ENCODE data around the gene TFDP1. TPM values are rescaled to one million over a fixed set of nuclear protein-coding genes. Genes with fewer than 3 reads are reported as not detected.
"Not testable (repeated sequence)": the region's sequence is repeated elsewhere in the genome, so short reads cannot be mapped to it uniquely, and the experiment has no call there.

TFDP1 gene
- polyA plus RNA-seq, 1 donor = 45.7 TPM

DNA sequence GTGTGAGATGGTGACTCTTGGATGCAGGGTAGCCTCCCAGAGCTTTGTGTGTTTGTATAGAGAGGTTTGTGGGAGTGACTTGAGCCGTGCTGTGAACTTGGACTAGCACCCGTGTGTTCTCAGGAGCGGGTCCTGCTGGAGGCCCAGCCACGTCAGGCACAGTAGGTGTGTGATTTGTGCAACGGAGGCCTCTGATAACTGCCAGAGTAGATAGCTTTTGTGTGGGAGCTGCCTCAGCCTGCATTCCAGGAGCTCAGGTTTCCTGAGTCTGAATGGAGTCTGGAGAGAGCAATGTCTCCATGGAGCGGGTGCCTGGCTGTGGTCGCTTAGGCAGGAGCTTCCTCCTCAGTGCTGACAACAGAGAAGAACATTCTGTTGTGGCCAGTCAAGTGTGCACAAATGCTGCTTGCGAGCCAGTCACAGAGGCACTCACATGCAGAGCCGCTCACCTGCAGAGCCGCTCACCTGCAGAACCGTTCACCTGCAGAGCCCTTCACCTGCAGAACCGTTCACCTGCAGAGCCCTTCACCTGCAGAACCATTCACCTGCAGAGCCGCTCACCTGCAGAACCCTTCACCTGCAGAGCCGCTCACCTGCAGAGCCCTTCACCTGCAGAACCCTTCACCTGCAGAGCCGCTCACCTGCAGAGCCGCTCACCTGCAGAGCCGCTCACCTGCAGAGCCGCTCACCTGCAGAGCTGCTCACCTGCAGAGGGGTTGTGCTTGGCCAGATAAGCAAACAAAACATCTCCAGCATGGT, 32.6 kb downstream of the TFDP1 start:
- DNase-seq (ENCODE audit: low read depth) = no peak

DNA sequence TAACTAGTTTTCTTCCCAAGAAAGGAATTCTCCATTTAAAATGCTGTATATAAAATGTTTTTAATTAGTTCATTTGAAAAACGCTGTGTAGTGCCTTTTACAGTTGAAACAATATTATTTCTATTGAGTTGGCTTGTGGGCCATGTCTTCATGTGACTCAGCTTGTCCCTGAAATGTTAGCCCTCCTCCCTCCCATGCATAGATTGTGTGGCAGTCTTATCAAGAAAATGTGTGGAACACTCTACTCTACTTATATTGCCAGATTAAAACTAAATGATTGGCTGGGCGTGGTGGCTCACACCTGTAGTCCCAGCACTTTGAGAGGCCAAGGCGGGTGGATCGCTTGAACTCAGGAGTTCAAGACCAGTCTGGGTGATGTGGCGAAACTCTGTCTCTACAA, 33.4 kb downstream of the TFDP1 start:
- no peak for DNase-seq (ENCODE audit: low read depth)

DNA sequence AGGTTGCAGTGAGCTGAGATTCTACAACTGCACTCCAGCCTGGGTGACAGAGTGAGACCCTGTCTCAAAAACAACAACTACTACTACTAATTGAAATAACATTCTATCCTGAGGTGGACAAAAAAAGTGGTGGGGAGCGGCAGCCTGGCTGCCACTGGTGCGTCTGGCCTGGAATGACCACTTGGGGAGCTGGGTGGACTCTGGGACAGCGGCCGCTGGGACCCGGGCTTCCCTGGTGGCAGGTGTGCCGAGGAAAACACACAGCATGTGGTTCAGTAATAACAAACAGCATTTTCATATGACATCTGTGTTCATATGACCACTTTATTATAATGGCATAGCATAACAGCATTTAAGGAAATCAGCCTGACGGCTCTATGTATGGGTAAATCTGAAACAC, 33.9 kb downstream of the TFDP1 start:
- no peak for DNase-seq (ENCODE audit: low read depth)

DNA sequence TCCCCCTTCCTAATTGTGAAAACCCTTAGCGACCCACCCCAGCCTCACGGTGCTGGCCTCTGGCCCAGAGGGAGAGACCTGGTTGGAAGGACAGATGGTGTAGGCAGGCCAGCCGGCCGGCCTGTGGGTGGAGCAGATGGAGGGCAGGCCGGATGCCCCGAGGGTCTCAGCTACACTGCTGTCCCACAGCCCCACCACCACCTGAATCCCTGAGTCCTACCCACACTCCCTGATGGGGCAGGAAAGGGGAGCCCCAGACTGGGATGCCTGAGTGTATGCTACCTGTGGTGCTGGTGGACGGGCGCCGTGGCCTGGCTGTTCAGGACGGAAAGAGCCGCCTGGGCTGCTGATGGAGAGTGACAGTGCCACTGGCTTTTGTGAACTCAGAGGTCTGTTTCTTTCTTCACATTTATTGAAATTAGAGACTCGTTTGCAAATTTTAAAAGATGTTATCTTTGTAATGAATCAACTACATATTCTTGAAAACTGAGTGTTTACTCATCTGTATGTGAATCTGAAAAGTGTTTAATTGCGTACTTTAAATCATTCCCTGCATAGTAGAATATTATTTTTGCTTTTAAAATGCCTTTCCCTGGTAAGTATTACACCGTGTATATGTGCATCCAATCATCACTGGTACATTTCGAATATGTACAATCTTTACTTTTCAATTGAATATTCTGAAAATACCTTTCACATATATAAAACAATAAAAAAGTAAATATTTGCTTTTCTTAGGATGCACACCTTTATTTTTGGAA, 35.7 kb downstream of the TFDP1 start:
- no peak for DNase-seq (ENCODE audit: low read depth)

DNA sequence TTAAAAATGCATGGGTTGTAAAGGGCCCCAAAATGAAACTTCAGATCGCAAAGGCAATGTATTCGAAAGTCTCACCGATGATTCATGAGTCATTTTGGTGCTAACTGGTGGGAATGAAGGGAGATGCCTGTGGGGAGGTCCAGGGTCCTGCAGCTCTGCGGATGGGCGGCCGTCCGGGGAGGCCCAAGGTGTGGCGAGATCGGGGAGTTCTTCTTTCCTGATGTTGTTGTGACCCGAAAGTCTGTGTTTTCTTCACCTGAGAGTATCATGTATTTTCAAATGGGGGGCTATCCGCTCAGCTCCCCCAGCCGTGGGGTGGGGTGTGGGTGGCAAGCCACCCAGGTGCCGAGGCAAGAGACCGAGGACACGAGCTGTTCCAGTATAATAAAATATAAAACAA, 36.5 kb downstream of the TFDP1 start:
- DNase-seq (ENCODE audit: low read depth) = no peak

DNA sequence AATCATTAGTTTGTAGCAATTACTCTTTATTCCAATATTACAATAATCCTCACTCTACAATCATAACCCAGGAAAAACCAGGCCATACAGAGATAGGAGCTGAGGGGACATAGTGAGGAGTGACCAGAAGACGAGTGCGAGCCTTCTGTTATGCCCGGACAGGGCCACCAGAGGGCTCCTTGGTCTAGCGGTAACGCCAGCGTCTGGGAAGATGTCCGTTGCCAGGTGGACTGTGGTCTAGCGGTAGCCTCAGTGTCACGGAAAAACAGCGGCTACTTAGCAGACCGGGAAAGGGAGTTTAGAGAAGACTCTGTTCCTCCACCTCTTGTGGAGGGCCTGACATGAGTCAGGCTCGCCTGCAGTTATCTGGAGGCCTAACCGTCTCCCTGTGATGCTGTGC, 36.9 kb downstream of the TFDP1 start:
- DNase-seq (ENCODE audit: low read depth) = not testable (repeated sequence)

DNA sequence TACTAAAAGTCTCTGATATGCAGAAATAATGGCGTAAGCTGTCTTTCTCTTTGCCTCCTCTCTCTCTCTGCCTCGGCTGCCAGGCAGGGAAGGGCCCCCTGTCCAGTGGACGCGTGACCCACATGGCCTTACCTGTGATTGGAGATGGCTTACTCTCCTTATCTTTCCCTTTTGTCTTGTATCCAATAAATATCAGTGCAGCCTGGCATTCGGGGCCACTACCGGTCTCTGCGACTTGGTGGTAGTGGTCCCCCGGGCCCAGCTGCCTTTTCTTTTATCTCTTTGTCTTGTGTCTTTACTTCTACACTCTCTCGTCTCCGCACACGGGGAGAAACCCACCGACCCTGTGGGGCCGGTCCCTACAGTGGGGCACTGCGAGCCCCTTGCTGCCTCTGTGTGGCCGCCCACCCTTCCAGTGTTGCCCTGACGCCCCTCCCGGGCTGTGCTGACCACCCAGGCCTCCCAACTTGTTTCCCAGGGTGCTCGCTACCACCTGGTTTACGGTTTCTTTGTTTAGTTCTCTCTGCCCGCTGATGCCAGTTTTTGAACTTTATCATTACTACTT, 37.5 kb downstream of the TFDP1 start:
- not testable (repeated sequence) for DNase-seq (ENCODE audit: low read depth)

DNA sequence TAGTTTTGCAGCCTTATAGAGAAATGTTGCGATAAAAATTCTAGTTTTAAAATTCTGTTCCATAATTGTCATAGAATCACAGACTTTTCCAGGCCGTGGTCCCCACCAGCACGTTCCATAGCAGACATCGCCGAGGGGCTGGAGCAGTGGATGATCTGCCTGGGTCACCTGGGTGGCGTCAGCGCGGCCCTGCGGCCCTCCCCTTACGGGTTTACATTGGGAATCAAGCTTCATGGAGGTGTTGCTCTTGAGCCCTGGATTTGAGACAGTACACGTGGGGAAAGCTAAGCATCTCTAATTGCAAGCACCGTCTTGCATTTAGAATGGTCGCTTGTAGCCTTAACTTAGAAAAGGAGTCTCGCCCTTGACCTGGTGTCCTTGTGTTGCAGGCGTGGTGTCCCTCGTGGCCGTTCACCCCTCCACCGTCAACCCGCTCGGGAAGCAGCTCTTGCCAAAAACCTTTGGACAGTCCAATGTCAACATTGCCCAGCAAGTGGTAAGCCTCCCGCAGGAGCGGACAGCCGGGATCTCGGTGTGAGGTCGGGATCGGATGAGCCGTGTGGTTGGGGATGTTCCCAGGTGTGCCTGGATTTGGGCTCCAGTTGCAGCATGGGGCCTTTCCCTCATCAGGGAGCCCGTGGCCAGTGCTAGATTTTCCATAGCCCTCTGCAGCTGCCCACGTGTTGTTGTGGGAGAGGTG, 38.4 kb downstream of the TFDP1 start:
- DNase-seq (ENCODE audit: low read depth) = no peak

DNA sequence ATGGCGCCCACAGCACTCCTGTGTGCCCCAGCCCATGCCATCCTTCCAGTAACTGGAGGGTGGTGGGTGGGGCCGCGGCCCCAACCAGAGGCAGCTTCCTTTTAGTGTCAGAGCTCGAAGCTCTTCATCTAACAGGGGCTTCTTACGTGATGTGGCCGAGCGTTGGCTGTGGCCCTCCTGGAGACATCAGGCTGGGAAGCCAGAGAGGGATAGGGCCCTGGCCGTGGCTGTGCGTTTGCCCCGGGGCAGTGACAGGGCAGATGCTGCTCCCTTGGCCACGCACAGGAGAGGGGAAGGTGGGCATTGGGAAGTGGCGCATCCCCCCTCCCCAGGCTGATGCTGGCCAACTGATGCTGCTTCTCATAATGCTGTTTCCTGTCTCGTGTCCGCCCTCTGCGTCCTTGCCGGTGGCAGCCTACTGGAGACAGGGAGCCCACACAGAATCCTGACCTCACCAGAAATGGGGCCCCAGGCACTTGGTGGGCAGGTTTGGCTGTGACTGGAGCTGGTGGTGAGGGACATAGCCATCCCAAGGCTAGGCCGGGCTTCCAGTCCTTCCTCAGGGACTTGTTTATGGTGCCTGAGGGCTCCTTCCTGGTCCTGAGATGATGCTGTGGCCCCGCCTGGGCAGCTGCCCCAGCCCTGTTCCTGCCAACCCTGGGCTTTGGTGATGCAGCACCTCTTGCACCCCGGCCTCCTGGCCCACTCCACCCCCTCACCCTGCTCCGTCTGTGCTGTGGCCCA, 39.1 kb downstream of the TFDP1 start:
- DNase-seq (ENCODE audit: low read depth) = no peak

DNA sequence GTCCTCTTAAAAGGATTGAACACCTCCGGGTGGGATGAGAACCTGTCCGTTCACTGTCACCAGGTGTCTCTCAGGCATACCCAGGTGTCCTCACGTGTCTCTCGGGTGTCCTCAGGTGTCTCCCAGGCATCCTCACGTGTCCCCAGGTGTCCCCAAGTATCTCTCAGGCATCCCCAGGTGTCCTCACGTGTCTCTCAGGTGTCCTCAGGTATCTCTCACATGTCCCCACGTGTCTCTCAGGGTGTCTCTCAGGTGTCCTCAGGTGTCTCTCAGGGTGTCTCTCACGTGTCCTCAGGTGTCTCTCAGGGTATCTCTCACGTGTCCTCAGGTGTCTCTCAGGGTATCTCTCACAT, 39.7 kb downstream of the TFDP1 start:
- DNase-seq (ENCODE audit: low read depth) = no peak

DNA sequence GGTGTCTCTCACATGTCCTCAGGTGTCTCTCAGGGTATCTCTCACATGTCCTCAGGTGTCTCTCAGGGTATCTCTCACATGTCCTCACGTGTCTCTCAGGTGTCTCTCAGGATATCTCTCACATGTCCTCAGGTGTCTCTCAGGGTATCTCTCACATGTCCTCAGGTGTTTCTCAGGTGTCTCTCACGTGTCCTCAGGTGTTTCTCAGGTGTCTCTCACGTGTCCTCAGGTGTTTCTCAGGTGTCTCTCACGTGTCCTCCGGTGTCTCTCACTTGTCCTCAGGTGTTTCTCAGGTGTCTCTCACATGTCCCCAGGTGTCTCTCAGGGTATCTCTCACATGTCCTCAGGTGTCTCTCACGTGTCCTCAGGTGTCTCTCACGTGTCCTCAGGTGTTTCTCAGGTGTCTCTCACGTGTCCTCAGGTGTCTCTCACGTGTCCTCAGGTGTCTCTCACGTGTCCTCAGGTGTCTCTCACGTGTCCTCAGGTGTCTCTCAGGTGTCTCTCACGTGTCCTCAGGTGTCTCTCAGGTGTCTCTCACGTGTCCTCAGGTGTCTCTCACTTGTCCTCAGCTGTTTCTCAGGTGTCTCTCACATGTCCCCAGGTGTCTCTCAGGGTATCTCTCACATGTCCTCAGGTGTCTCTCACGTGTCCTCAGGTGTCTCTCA, 40.2 kb downstream of the TFDP1 start:
- not testable (repeated sequence) for DNase-seq (ENCODE audit: low read depth)

DNA sequence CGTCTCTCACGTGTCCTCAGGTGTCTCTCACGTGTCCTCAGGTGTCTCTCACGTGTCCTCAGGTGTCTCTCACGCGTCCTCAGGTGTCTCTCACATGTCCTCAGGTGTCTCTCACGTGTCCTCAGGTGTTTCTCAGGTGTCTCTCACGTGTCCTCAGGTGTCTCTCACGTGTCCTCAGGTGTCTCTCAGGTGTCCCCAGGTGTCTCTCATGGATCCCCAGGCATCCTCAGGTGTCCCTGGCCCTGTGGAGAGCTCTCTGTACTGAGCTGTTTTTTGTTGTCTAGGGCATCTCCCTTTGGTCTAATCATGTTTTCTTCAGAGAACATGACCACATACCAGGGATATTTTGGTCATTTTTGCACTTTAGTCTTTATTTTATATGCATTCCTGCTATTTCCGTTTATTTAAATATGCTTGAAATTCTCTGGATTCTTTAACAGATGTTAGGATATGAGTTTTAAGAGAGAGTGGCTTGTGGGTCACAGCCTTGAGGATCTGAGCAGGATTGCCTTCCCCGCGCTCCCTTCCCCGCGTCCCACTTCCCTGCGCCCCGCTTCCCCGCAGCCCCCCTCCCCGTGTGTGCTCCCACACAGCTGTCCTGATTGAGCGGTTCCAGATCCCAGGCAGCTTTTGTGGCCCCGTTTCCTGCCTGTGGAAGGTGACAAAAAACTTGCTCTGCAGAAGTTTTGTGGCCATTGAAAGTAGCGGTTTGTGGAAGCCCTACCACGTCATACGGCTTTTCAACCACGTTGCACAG, 41.6 kb downstream of the TFDP1 start:
- DNase-seq (ENCODE audit: low read depth) = no peak

DNA sequence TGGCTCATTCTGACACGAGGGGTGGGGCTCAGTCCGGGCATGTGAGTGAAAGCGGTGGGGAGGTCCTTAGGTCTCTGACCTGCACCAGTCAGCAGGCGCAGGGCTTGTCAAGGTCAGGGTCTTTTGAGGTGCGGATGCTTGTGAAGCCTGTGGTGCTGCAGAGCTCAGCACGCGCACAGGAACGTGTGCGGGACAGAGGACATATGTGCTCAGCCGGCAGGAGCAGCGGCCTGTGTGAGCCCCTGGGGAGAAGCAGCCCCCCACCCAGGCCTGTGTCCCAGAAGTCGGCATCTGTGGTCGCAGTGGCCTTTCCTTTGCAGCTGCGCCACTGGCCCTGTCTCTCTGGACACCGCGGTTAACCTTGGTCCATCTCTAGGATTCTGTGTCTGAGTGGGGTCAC, 42.6 kb downstream of the TFDP1 start:
- no peak for DNase-seq (ENCODE audit: low read depth)

DNA sequence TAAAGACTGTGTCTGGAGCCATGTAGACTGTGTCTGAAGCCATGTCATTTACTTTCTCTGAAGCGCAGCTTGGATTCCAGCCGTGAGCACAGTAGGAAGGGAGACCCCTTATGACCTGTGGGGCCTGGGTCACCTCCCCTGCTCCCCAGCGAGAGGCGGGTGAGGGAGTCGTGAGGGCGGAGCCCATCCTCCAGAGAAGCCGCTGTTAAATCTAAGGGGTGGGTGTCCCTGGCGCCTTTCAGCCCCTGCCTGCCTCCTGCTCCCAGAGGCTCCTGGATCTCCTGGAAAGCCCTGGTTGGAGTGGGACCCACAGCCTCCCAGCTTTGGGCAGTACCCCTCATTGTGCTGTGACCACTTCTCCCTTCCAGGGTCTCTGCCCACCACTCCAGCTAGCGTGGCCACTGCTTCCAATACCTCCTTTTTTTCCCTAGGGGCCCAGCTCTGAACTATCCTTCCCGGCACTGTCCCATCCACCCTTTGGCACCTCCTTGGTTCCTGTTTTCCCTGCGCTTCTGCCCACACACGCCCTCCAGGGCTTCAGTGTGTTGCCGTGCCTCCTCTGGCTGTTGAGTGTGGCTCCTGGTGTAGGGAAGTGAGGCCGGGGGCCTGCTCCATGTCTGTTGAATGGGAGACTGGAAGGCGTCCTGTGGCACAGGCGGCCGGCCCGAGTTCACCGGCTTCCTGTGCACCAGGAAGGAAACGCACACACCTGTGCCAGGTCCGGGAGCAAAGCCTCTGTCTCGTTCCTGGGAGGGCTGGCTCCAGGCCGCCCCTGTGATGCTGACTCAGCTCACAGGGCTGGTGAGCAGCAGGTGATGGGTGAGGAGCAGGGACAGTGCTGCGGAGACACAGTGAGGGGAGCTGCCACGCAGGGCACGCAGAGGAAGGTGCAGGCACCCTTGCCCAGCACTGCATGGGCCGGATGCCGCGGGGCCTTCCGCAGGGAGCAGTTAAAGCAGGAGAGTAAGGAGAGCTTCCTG, 44.0 kb downstream of the TFDP1 start:
- no peak for DNase-seq (ENCODE audit: low read depth)

DNA sequence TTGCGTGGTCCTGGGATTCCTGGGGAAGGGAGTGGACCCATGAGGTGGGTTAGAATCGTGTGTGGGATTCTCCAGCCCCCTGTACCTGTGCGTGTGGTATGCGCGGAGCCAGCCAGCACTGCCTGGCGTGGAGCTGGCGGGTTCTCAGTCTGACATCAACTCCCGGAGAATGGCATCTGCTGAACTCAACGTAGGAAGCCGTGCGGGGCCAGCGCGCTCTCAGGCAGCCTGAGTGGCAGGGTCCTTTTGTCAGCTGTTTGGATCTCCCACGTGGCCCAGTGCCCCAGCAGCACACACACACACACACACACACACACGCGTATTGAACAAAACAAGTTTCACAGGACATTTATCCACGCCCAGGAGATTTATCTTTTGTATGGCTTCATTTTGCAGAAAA, 45.3 kb downstream of the TFDP1 start:
- DNase-seq (ENCODE audit: low read depth) = no peak

DNA sequence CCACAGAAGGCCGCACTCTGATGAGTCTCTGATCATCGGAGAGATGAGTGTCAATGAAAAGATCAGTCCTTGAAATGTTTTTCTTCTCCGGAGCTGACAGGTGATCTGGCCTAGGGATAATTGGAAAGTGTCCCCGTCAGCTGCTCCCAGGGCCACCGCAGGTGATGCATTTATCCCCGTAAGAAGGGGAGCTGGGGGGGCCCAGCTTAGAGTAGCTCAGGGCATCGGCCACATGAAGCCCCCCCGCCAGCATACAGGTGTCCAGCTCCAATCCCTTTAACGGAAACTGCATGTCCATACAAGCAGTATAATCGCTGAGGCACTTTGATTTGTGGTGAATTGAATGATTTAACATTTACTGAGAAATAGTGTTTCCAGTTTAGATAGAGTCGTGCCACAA, 45.7 kb downstream of the TFDP1 start:
- DNase-seq (ENCODE audit: low read depth) = no peak

DNA sequence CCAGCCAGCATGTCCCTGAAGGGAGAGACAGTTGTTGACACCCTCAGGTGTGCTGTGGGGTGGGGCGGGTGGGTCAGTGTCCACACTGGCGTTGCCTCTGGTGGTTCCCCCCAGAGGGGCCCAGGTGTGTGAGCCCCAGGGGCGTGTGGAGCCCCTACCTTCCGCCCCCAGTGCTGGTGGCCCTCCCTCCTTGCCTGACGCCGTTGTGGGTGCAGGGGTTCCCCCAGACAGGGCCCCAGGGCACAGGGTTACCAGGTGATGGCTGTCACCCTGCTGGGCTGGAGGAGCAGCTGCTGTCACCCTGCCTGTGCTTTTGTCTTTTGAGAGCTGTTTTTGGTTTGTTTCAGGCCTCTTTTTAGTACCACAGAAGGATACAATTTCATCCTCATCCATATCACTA, 46.3 kb downstream of the TFDP1 start:
- no peak for DNase-seq (ENCODE audit: low read depth)

DNA sequence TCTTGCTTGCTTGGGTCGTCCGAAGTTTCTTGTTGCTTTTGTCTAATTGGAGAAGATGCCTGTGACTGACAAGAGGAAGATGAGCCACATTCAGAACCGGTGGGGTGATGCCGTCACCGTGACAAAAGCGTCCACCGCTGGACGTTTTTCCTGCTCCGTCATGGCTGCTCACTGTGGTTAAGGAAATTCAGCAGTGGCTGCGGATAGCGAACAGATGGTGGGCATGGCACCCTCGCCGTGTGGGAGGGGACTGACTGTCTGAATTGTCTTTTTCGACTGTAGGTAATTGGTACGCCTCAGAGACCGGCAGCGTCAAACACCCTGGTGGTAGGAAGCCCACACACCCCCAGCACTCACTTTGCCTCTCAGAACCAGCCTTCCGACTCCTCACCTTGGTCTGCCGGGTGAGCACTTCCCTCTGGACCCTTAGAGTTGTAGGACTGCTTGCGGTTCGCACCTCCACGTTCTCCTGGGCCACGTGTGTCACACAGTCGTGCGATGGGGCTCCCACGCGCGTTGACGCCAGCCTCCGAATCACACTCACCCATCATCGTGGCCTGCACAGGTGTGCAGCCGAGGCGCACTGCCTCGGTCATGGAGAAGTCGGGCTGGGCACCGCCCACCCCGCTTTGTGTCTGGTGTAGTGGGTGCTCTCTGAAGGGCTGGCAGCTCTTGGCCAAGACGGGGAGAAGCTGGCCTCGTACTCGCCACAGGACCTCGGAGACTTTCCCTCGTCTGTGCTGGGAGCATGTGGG, 47.0 kb downstream of the TFDP1 start:
- no peak for DNase-seq (ENCODE audit: low read depth)
